Measurements from ENCODE around the gene MOGAT3.
"Not testable (repeated sequence)": the region's sequence is repeated elsewhere in the genome, so short reads cannot be mapped to it uniquely, and the experiment has no call there.

Gene MOGAT3

DNA sequence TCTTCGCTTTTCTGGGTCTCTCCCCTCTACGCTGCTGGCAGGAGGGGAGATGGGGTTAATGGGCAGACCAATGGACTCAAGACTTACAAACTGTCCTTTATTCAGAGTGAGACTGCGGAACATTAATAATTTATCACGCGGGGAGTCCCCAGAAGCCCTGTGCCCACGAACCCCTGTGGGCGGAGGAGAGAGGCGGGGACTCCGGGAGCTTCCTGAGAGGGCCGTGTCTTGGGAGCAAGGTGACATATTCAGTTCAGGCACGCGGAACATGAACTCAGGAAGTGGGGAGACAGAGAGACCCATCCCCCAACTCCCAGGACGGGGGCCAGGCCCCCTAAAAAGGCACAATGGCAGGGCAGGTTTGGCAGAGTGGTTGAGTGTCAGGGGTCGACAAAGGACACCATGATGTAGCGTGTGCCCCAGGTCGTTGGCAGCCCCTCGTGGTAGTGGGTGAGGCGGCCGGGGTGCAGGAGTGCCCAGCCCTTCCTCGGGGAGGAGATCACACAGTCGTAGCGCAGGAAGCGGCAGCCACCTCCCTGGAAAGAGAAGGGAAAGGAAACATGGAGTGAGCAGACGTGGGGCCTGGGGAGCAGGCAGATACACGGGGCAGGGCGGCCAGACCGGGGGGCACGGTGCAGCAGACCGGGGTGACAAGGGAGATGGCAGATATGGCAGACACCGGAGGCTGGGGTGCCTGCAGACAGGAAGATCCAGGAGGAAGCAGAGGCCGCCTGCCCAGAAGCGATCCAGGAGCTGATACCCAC is 5.2 kb upstream of the MOGAT3 start:
- DNase-seq (ENCODE audit: low read depth in 2 of 2, low spot score in 1 of 2): no peak

DNA sequence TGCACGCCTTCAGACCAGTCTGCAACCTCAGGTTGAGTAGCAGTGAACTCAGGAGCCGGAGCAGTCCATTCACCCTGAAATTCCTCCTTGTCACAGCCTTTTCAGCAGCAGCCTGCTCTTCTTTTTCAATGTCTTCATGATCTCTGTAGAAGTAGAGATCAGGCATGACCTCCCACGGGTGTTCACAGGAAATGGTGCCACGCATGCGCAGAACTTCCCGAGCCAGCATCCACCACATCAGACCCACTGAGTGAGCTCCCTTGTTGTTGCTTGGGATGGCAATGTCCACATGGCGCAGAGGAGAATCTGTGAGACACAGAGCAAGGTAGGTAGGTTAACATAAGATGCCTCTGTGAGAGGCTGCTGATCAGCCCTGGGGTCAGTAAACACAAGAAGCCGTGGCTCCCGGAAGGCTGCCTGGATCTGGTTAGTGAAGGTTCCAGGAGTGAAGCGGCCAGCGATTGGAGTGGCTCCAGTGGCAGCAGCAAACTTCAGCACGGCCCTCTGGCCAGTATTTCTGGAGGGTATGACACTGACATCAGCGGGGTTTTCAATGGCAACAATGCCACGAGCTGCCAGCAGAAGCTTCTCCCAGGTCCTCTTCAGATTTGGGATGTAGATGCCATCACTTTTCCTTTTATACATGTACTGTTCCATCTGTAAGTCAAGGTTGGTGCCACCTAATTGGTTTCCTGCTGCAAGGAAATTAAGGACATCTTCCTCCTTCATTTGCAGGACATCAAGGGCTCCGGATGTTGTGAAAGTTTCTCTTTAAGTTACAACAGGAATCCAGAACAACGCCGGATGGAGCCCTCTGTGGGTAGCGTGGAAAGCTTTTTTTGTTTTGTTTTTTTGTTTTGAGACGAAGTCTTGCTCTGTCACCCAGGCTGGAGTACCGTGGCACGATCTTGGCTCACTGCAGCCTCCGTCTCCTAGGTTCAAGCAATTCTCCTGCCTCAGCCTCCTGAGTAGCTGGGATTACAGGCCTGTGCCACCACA is 3.2 kb upstream of the MOGAT3 start:
- not testable (repeated sequence) for DNase-seq (ENCODE audit: low read depth in 2 of 2, low spot score in 1 of 2)

DNA sequence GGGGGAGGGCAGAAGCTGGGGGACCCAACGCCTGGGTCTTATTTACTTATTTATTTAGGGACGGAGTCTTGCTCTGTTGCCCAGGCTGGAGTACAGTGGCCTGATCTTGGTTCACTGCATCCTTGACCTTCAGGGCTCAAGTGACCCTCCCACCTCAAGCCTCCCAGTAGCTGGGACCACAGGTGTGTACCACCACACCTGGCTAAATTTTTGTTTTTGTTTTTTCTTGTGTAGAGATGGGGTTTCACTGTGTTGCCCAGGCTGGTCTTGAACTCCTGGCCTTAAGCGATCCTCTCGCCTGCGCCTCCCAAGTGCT is 1.7 kb upstream of the MOGAT3 start:
- no peak for DNase-seq (ENCODE audit: low read depth in 2 of 2, low spot score in 1 of 2)

DNA sequence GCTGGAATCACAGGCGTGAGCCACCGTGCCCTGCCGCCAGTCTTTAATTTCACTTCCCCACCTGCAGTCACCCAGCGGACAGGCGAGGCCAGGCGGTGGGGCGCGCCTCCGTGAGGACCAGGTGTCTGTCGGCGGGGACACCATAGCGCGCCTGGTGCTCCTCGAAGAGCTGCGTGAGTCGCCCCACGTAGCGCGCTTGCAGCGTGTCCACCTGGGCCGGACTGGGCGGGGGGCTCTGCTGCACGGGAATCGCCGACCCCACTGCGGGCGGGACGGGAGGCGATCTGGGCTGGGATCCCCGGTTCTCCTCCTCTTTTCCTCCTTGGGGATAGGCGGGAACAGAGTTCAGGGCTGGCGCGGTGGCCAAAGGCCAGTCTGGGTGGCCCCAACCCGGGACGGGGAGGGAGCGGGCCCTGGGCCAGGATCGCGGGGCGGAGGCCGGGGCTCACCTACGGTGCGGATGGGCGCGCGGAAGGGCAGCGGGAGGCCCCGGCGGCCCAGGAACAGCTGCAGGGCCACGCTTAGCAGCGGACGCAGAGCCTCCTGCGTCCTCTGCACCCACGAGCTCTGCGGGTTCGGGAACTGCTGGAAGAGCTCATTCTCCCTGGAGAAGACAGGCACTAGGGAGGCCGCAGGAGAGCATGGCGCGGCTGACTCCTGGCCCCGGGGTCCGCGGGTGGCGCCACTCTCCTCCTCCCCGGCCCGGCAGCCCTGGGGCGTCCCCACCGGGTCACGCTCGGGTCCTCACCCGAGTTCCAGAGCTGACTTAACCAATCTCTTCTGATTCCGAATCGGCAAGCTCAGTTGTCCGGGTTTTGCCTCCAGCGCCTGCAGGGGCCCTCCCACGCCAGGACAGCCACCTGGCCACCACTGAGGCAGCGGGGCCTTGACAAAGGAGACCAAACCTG is 1.1 kb upstream of the MOGAT3 start:
- no peak for DNase-seq (ENCODE audit: low read depth in 2 of 2, low spot score in 1 of 2)

DNA sequence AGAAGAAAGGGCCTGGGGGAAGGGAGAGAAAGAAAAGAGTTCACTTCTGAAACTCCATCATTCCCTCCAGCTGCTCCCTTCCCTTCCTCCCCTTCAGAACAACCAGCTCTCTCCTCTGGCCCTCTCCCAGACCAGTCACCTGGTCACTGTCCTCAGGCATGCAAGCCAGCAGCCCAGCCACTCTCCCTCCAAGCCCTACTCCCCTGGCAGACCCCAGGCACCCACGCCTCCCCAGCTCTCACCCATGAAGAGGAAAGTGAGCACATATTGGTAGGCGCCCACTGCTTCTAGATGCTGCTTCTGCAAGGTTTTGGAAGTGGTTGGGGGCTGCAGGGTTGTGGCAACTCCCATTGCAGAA is 353 bp downstream of the MOGAT3 start:
- no peak for DNase-seq (ENCODE audit: low read depth in 2 of 2, low spot score in 1 of 2)

DNA sequence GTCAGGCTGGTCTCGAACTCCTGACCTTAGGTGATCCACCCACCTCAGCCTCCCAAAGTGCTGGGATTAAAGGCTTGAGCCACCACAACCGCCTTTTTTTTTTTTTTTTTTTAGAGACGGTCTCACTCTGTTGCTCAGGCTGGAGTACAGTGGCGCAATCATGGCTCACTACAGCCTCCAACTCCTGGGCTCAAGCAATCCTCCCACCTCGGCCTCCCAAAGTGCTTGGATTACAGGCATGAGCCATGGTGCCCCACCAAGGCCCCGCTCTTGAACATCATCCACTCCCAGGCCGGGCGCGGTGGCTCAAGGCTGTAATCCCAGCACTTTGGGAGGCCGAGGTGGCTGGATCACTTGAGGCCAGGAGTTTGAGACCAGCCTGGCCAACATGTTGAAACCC is 1.3 kb downstream of the MOGAT3 start:
- DNase-seq (ENCODE audit: low read depth in 2 of 2, low spot score in 1 of 2): not testable (repeated sequence)

DNA sequence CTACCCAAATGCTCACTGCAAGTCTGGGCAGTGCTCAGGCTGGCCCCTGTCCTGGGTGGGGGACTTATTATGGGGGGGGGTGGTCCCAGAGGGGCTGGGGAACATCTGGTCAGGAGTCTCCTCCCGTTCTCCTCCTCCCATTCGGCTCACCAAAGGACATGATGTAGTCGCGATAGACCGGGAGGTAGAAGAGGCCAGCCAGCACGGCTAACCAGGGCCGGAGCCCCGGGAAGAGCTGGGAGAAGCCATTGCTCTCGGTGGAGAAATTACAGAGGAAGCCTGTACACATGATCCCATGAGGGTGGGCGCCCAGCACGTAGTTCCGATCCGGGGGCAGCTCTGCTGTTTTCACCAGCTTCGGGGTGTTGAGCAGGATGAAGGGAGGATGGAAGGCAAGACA is 2.4 kb downstream of the MOGAT3 start:
- no peak for DNase-seq (ENCODE audit: low read depth in 2 of 2, low spot score in 1 of 2)

DNA sequence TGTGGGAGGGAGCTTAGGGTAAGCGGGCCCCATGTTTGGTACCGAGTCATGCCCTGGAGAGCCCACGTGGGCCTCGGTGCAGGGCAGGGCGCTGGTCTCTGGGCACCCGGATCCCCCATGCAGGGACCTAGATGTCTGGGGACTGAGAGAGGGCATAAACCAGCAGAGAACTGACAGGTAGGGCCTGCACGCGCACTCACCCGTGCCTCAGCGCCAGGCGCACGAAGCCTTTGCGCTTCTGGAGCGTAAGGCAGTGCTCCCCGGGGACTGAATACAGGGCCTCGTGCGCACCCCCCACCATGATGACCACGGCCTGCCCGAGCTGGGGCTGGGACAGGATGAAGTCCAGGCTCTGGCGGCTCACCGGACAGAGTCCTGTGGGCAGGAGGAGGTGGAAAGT is 2.8 kb downstream of the MOGAT3 start:
- no peak for DNase-seq (ENCODE audit: low read depth in 2 of 2, low spot score in 1 of 2)

DNA sequence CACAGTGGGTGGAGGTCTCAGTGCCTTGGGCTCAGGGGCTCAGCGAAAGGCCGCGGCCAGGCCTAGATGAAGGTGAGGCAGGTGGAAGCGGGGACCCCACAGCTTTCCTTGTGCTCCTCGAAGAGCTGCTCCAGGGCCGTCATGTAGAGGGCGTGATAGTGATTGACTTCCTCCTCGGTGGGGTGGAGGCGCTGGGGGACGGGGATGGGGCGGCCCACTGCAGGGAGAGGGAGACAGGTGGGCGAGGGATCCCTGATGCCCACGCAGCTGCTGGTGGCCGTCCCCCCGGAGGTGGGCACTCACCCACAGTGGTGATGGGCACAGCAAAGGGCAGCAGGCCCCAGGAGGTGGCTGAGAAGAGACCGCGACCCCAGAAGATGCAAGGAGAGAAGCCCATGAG is 5.0 kb downstream of the MOGAT3 start:
- no peak for DNase-seq (ENCODE audit: low read depth in 2 of 2, low spot score in 1 of 2)

DNA sequence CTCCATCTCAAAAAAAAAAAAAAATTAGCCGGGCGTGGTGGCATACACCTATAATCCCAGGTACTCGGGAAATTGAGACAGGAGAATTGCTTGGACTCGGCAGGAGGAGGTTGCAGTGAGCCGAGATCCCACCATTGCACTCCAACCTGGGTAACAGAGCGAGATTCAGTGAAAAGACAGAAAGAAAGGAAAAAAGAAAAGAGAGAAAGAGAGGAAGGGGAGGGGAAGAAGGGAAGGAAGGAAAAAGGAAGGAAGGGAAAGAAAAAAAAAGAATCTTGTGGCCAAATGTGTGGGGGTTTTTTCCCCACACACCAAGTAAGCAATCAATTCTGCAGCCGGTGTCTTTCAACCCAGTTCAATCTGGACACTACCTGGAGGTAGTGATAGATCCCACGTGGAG is 11.7 kb downstream of the MOGAT3 start:
- no peak for DNase-seq (ENCODE audit: low read depth in 2 of 2, low spot score in 1 of 2)

DNA sequence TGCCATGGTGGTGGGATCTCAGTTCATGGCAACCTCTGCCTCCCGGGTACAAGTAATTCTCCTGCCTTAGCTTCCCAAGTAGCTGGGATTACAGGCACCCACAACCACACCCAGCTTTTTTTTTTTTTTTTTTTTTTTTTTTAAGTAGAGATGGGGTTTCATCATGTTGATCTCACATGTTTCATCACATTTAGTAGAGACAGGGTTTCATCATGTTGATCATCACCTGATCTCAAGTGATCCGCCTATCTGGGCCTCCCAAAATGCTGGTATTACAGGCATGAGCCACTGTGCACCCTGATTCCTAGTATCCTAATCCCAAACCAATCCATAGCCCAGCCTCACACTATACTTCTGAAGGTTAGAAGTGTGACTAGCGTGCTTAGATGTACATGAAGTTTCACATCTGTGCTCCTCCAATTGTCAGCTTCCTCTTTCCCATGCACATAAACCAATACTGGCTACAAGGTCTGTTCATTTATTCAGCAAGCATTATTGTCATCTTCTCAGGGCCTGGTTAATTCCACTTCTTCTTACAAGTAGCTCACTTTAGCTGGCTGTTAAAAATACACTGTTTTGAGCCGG is 13.9 kb downstream of the MOGAT3 start:
- DNase-seq (ENCODE audit: low read depth in 2 of 2, low spot score in 1 of 2): no peak

DNA sequence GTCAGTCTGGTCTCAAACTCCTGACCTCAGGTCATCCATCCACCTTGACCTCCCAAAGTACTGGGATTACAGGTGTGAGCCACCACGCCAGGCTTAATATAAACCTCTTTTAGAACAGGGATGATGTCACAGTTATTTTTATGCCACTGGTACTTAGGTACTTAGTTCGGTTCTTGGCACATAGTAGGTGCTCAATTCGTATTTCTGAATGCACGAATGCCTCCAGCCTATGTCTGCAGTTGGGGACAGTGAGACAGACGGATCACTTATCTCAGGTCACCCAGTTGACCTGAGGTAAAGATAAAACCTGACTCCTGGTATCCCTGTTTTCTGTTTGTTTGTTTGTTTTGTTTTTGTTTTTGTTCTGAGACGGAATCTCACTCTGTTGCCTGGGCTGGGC is 14.6 kb downstream of the MOGAT3 start:
- DNase-seq (ENCODE audit: low read depth in 2 of 2, low spot score in 1 of 2): no peak

DNA sequence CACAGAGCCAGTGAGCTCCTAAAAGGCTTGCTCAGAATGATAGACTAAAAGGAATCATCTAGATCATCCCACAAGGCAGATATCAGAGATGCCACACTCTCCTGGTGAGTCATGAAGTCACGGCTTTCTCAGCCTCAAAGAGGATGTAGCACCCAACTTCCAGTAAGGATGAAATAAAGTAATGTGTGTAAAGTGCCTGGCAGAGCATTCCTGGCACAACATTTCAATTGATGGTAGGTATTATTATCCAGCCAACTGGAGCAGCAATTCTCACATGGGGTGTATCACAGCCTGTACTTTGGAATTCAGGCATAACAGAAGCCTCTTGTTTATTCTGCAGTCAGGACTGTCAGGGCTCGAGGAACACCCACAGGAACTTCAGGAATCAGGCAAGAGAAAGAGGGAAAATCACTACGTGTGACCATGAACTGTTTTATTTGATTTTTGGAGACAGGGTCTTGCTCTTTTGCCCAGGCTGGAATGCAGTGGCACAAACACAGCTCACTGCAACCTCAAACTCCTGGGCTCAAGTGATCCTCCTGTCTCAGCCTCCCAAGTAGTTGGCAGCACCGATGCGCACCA is 15.5 kb downstream of the MOGAT3 start:
- DNase-seq (ENCODE audit: low read depth in 2 of 2, low spot score in 1 of 2): no peak

DNA sequence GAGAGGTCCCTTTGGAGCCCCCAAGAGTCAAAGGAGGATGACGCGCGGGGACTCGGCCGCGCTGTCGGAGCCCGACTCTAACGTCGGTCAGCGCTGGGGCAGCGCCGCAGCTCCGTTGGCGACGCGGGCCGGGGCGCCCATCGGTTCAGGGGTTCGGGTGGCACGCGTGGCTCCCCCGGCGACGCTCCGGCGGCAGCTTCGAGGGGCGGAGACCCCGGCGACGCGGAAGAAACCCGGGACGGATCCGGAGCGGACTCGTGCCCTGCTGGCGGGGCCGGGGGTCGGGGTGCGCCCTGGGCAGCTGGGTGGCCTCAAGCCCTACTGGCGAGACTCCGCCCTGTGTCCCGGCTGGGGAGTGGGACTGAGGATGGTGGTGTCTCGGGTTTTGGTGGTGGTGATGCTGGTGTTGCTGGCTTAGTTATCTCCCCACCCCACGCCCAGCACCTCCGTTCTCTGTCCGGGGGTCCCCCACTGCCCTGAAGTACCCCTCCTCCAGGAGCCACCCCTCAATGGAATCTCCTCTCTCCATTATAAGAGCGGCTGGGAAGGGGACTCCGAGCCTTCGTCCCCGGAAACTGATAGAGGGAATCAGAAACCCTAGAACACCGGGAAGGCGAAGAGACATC is 20.6 kb downstream of the MOGAT3 start, which contains the start of gene NAT16:
NAT16 (minus strand) TSS at position 164 of the 626 bp plus-strand sequence. CDS start 5,486 bp downstream, outside the sequence.
- DNase-seq (ENCODE audit: low read depth in 2 of 2, low spot score in 1 of 2): no peak

DNA sequence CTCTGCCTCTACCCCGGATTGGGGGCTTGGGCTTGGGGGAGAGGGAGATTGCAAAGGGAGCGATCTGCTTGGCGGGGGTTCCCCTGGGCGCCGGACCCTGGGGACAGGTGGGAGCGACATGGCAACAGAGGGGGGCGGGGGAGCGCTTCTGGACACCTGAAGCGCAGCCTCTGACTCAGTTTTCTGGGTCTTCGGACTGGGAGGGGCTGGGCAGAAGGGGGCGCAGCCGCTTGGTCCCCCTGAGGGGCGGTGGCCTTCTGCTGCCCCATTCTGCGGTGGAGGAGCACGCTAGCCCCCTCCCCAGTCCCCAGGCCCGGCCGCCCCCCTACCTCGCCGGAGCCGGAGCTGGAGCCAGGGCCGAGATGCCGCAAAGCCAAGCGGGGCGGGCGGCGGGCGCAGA is 21.1 kb downstream of the MOGAT3 start:
- DNase-seq (ENCODE audit: low read depth in 2 of 2, low spot score in 1 of 2): no peak

DNA sequence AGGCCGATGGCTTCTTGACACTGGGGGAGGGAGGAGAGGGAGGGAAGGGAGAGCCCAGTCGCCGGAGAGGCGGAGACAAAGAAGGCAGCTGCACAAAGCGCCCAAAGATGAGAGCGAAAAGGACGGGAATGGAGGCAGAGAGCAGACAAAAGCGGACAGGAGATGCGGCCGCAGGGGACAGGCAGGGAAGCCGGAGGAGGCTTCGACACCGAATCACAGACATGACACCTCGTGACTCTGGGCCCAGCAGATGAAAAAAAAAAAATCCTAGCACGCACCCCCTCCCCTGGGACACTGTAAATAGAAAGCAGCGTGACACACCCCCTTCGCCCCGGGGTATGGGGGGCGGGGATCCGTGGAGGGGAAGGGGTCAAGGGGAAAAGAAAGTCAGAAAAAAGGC is 21.7 kb downstream of the MOGAT3 start:
- DNase-seq (ENCODE audit: low read depth in 2 of 2, low spot score in 1 of 2): no peak

DNA sequence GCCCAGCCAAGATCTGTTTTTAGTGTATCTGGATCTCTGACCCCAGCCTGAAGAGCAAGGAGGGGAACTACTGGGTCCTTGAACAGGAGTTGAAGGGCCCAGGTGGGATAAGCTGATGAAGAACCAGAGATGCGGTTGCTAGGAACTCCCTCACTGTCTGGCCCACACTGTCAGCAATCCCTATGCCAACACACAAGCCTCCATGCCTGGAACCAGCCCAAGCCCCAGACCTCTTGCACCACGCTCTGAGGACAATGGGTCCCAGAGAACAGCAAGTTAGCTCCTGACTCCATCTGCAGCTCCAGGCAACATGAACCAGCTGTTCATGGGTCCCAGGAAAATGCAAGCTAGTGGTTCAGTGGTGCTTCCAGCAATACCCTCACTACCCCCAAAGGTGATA is 23.2 kb downstream of the MOGAT3 start:
- no peak for DNase-seq (ENCODE audit: low read depth in 2 of 2, low spot score in 1 of 2)

DNA sequence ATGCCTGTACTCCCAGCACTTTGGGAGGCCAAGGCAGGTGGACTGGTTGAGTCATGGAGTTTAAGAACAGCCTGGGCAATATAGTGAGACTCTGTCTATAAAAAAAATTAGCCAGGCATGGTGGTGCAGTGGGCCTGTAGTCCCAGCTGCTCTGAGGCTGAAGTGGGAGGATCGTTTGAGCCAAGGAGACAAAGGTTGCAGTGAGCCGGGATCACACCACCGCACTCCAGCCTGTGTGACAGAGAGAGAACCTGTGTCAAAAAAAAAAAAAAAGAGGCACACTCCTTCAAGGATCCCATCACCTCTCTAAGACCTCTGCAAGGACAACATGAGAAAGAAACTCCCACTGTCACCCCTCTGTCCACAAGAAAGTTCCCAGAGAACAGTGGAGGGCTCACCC is 25.2 kb downstream of the MOGAT3 start:
- DNase-seq (ENCODE audit: low read depth in 2 of 2, low spot score in 1 of 2): no peak

DNA sequence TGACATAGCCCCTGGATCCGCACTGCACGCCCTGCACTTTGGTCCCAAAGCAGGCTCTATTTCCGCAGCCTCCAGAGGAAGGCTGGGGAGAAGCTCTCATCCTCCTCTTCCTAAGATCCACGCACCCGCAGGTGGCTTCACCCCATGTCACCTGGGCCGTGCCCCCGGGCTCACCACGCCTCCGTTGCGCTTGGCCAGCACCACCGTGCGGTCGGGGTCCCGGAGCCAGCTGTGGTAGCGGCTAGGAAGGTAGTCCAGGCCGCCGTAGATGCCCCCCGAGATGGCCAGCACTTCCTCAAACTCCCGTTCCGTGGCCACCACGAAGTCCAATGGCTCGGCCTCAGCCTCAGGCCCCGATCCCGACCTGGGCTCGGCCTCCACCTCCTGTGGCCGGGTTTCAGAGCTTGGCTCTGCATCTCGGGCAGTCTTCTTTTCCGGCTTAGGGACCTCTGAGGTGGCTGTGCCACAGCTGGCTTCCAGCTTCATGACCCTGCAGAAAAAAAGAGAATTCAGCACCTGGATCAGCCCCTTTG is 26.4 kb downstream of the MOGAT3 start:
- no peak for DNase-seq (ENCODE audit: low read depth in 2 of 2, low spot score in 1 of 2)

DNA sequence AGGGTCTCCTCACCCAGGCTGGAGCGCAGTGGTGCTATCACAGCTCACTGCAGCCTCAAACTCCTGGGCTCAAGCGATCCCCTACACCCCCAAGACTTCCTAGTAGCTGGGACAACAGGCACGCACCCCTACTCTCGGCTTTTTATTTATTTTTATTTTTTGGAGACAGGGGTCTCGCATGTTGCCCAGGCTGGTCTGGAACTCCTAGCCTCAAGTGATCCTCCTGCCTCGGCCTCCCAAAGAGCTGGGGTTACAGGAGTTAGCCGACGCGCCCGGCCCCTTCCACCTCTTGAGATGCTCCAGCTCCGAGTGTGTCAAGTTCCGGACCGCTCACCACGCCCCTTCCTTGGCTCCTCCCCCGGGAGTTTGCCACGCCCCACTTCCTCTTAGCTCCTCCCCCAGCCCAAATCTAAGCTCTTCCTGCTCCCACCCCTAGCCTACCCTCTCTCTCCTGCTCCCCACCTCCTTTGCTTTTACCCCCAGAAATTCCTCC is 27.0 kb downstream of the MOGAT3 start:
- no peak for DNase-seq (ENCODE audit: low read depth in 2 of 2, low spot score in 1 of 2)

All from stimulated activated CD8-positive, alpha-beta memory T cell treated with anti-CD3 and anti-CD28 coated beads, Interleukin-4, amount 100 ng/mL, for 4 hours (primary cell).